Stomach smooth muscle (tissue), 2 donors: Measurements from ENCODE around the gene ACER1.

Experiments used
- H3K27ac ChIP-seq: one replicate; pipeline ENCODE4 v1.7.0; 2013; ENCODE audit warnings: mild to moderate bottlenecking, low read length, inconsistent platforms
- H3K27me3 ChIP-seq, 2 donors: one replicate each; pipeline ENCODE4 v1.7.0; 2013; ENCODE audit warnings: low read length in 2 of 2; ENCODE audit not compliant: insufficient read depth in 2 of 2, control insufficient read depth in 1 of 2
- H3K36me3 ChIP-seq, 2 donors: one replicate each; pipeline ENCODE4 v1.7.0; 2013; ENCODE audit warnings: low read length in 2 of 2; ENCODE audit not compliant: control insufficient read depth in 2 of 2, insufficient read depth in 2 of 2
- H3K4me1 ChIP-seq: one replicate; pipeline ENCODE4 v1.7.0; 2013; ENCODE audit warnings: low read length; ENCODE audit not compliant: control insufficient read depth, insufficient read depth
- H3K4me3 ChIP-seq, 2 donors: one replicate each; pipeline ENCODE4 v1.7.0; 2013; ENCODE audit warnings: low read length in 2 of 2
- H3K9ac ChIP-seq, 2 donors: one replicate each; pipeline ENCODE4 v1.7.0; 2013; ENCODE audit warnings: low read length in 2 of 2, mild to moderate bottlenecking in 1 of 2
- H3K9me3 ChIP-seq, 2 donors: one replicate each; pipeline ENCODE4 v1.7.0; 2013; ENCODE audit warnings: low read length in 2 of 2; ENCODE audit not compliant: control insufficient read depth in 2 of 2
- donor health status: healthy.
- donor health status: Pancreatic carcinoma.

ACER1 gene

DNA sequence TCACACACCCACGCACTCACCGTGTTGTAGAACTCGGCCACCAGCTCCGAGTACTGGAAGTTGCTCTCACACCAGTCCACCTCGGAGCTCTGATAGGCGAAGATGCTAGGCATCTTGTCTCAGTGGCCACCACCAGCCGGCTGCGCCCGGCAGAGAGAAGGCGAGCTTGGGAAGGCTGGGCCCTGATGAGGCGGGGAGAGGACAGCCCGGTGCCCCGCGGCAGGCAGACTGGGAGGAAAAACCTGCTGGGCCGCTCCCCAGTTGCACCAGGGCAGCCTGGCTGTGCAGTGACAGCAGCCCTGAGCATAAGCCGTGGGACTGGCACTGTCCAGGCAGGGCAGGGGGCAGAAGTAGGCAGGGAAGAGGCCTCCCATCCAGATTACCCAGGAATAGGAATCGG, at the start of gene ACER1:
Gene ACER1 (minus strand): TSS at position 174 of the 400 bp plus-strand sequence. CDS start 61 bp downstream, at position 113.
- Histone ChIP-seq H3K4me3 (no peak within 1 kb of the TSS), H3K36me3 (no peaks in the 10 kb centered on the region), H3K27me3 (no peaks in the 10 kb centered on the region), H3K27ac (no peak within 1 kb of the TSS), H3K4me1 (no peaks in the 10 kb centered on the region), H3K9ac (no peak within 1 kb of the TSS), H3K9me3 (no peaks in the 10 kb centered on the region)

DNA sequence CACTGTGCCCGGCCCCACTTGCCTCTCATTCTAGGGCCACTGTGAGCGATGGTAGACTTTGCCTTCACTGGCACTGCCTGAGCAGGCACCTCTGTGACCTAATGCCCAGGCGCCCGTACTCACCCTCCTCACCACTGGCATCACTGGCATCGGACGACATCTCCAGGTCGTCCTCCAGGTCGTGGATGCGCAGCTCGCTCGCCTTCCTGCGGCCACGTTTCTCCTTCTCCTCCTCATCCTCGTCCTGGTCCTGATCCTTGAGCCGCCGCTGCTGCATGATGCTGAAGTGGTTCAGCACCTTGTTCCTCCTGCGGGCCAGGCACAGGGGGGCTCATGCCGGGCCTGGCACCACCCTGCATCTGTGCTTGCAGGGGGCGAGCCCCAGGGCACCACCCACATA, 49.8 kb upstream of the ACER1 start:
- Histone ChIP-seq H3K9ac (no peak overlapping the region), H3K36me3 (peaks cover 44 to 53% of the 10 kb centered on the region in 2 donors), H3K27ac (no peak overlapping the region), H3K9me3 (peaks cover 0 to 4% of the 10 kb centered on the region in 2 donors), H3K4me1 (peaks cover 3% of the 10 kb centered on the region), H3K27me3 (no peaks in the 10 kb centered on the region), H3K4me3 (no peak overlapping the region)

DNA sequence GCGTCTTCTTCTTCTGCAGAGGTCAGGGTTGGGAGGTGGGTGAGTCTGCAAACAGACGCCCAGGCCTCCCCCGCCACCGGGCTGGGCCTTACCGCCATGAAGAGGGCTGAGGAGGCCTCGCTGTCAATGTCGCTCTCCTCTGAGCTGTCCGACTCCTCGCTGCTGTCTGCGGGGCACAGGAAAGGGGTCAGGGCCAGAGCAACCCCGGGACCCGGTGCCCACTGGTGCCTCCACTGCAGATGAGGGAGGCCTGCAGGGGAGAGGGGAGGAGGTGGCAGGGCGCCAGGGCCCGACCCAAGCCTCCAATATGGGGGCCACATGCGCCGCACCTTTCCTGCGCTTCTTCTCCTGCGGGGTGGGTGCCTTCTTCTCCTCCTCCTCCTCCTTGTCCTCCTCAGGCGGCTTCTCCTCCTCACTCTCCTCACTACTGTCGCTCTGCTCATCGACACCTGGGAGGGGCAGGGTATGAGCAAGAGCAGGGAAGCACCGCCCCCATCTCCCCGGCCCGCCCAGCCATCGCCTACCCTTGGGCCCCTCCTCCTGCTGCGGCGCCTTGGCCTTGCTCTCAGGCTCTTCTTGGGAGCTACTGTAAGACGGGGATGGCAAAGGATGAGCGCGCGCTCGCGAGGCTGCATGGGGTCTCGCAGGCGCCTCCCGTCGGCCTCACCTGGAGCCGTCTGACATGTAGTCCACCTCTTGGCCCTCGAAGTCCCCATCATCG, 47.8 kb upstream of the ACER1 start:
- H3K4me1 ChIP-seq, result peaks cover 9% of the 10 kb centered on the region
- H3K27me3 ChIP-seq, result no peaks in the 10 kb centered on the region
- H3K9ac ChIP-seq, result no peak overlapping the region
- no peak overlapping the region for H3K27ac ChIP-seq
- H3K36me3 ChIP-seq, result peaks cover 35 to 39% of the 10 kb centered on the region in 2 donors
- peaks cover 0 to 4% of the 10 kb centered on the region in 2 donors for H3K9me3 ChIP-seq
- H3K4me3 ChIP-seq, result no peak overlapping the region

DNA sequence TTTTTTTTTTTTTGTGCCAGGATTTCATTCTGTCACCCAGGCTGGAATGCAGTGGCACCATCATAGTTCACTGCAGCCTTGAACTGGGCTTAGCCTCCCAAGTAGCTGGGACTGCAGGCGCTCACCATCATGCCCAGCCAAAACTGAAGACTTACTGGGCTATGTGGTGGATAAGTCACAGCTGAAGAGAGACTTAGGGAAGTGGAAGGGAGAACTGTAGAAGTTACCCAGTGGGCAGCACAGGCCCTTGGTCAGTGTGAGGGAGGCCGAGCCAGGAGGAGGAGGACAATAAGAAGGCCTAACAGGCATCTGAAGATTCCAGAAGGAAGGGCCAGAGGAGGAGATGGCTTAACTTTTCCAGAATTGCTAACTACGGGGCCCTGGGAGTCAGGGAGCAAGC, 46.3 kb upstream of the ACER1 start:
- Histone ChIP-seq H3K4me1 (peaks cover 9% of the 10 kb centered on the region), H3K9me3 (peaks cover 0 to 4% of the 10 kb centered on the region in 2 donors), H3K27ac (no peak overlapping the region), H3K36me3 (peaks cover 35 to 36% of the 10 kb centered on the region in 2 donors), H3K9ac (no peak overlapping the region), H3K27me3 (no peaks in the 10 kb centered on the region), H3K4me3 (no peak overlapping the region)

GRCh38 chr19:6378486-6378885, 45.1 kb upstream of the ACER1 start:
- Histone ChIP-seq H3K4me3 (no peak overlapping the region), H3K9me3 (peaks cover 0 to 4% of the 10 kb centered on the region in 2 donors), H3K4me1 (peaks cover 18% of the 10 kb centered on the region), H3K9ac (no peak overlapping the region), H3K27me3 (no peaks in the 10 kb centered on the region), H3K27ac (peak overlapping the region; percentile 24), H3K36me3 (peaks cover 30 to 34% of the 10 kb centered on the region in 2 donors)

GRCh38 chr19:6378041-6378440, 44.6 kb upstream of the ACER1 start:
- H3K9me3 ChIP-seq, result peaks cover 0 to 4% of the 10 kb centered on the region in 2 donors
- peaks cover 28 to 30% of the 10 kb centered on the region in 2 donors for H3K36me3 ChIP-seq
- no peaks in the 10 kb centered on the region for H3K27me3 ChIP-seq
- no peak overlapping the region for H3K4me3 ChIP-seq
- peak overlapping the region; percentile 24 for H3K27ac ChIP-seq
- H3K4me1 ChIP-seq, result peaks cover 18% of the 10 kb centered on the region
- no peak overlapping the region for H3K9ac ChIP-seq

- H3K4me3 ChIP-seq, result no peak overlapping the region
- peaks cover 24% of the 10 kb centered on the region for H3K4me1 ChIP-seq
- no peak overlapping the region for H3K9ac ChIP-seq
- H3K27me3 ChIP-seq, result no peaks in the 10 kb centered on the region
- H3K27ac ChIP-seq, result no peak overlapping the region
- peaks cover 20 to 24% of the 10 kb centered on the region in 2 donors for H3K36me3 ChIP-seq
- peaks cover 0 to 4% of the 10 kb centered on the region in 2 donors for H3K9me3 ChIP-seq
These were observed 43.2 kb upstream of the ACER1 start for GRCh38 chr19:6376512-6377190.

- Histone ChIP-seq H3K27ac (no peak within 1 kb of the TSS), H3K27me3 (no peaks in the 10 kb centered on the region), H3K4me1 (peaks cover 24% of the 10 kb centered on the region), H3K9ac (no peak within 1 kb of the TSS), H3K4me3 (no peak within 1 kb of the TSS), H3K36me3 (peaks cover 10 to 13% of the 10 kb centered on the region in 2 donors), H3K9me3 (peaks cover 0 to 4% of the 10 kb centered on the region in 2 donors)
These were observed 42.1 kb upstream of the ACER1 start, which contains the start of gene PSPN for GRCh38 chr19:6375411-6376010. Gene PSPN, minus strand, starts transcription at chr19:6375933. Its CDS starts 84 bp downstream, at chr19:6375849.

DNA sequence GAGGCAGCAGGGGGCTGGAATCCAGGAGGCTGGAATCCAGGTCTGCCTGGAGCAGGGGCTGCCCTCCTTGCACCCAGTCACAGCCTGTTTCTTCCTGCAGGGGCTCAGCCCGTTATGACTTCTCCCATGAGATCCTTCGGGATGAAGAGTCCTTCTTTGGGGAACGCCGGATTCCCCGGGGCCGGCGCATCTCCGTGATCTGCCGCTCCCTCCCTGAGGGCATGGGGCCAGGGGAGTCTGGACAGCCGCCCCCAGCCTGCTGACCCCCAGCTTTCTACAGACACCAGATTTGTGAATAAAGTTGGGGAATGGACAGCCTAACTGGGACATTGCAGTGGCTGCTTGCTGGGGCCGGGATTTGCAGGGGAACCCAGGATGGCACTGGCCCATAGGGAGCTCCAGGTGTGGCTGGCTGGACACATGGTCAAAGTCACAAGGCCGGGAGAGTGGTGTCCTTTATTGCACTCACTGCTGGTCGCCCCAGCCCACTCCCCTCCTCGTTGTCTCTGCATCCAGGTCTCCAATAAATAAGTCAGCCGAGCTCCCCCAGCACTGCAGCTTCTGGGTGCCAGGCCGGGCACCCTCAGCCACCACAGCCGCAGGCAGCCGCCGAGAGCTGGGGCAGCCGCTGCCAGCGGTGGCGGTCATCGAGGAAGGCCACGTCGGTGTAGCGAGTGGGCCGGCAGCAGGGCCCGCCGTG, 41.4 kb upstream of the ACER1 start:
- Histone ChIP-seq H3K9me3 (peaks cover 0 to 3% of the 10 kb centered on the region in 2 donors), H3K27me3 (no peaks in the 10 kb centered on the region), H3K4me1 (peaks cover 24% of the 10 kb centered on the region), H3K36me3 (peaks cover 3 to 6% of the 10 kb centered on the region in 2 donors), H3K4me3 (no peak overlapping the region), H3K9ac (no peak overlapping the region), H3K27ac (no peak overlapping the region)

DNA sequence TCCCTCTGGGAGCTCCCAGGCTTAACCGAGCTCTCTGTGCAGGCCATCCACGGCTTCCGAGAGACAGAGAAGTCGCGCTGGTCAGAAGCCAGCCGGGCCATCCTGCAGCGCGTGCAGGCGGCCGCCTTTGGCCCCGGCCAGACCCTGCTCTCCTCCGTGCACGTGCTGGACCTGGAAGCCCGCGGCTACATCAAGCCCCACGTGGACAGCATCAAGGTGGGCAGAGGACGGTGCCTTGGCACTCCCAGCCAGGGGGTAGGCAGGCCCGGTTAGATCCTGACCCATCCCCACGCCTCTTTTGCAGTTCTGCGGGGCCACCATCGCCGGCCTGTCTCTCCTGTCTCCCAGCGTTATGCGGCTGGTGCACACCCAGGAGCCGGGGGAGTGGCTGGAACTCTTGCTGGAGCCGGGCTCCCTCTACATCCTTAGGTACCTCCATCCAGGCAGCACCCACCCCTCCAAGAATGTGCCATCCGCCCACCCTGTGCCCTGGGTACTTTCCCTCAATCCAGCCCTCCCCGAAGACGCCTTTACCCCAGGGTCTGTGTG, 40.8 kb upstream of the ACER1 start:
- Histone ChIP-seq H3K4me3 (peak overlapping the region; percentile 24 to 67), H3K36me3 (peaks cover 0 to 3% of the 10 kb centered on the region in 2 donors), H3K27me3 (no peaks in the 10 kb centered on the region), H3K4me1 (peaks cover 24% of the 10 kb centered on the region), H3K9me3 (no peaks in the 10 kb centered on the region), H3K27ac (peak overlapping the region; percentile 69), H3K9ac (no peak overlapping the region)
